ENCODE results near the gene STEAP3. TPM values are rescaled to one million over a fixed set of nuclear protein-coding genes. Genes with fewer than 3 reads are reported as not detected.

Gene STEAP3
- total RNA-seq, 4 donors from 2014 or later = 18.3 to 21.7 (median 20.6) TPM

DNA sequence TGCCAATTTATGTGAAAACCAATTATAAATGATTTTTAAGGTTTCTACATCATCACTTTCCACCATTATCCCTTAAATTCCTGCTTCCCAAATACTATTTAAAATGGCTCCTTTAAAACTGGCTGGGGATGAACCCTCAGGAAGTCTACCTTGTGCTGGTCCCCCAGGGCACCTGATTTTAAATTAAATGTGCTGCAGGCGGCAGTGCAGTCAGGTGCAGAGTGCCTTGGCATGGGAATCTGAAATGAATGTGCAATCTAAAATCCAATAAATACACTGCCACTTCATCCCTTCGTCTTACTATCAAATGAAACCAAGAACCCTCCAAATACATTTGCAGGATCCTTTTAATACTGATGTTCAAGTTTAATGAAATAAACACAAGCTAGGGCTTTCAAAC is 81.2 kb downstream of the STEAP3 start:
- DNase-seq (ENCODE audit: low spot score in 2 of 2) = no peak
- no peaks in the 10 kb centered on the region for H3K36me3 ChIP-seq
- WGBS = 59% methylated on average over 2 of the region's 2 CpGs
- peak overlapping the region; percentile 52 for H3K27ac ChIP-seq
- no peaks in the 10 kb centered on the region for H3K9me3 ChIP-seq
- H3K4me1 ChIP-seq = peaks cover 11% of the 10 kb centered on the region
- no peaks in the 10 kb centered on the region for H3K27me3 ChIP-seq
- TF ChIP-seq, protein P1, sequence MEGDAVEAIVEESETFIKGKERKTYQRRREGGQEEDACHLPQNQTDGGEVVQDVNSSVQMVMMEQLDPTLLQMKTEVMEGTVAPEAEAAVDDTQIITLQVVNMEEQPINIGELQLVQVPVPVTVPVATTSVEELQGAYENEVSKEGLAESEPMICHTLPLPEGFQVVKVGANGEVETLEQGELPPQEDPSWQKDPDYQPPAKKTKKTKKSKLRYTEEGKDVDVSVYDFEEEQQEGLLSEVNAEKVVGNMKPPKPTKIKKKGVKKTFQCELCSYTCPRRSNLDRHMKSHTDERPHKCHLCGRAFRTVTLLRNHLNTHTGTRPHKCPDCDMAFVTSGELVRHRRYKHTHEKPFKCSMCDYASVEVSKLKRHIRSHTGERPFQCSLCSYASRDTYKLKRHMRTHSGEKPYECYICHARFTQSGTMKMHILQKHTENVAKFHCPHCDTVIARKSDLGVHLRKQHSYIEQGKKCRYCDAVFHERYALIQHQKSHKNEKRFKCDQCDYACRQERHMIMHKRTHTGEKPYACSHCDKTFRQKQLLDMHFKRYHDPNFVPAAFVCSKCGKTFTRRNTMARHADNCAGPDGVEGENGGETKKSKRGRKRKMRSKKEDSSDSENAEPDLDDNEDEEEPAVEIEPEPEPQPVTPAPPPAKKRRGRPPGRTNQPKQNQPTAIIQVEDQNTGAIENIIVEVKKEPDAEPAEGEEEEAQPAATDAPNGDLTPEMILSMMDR (IDR thresholded peaks at IDR 0.05) = no peak
- TF ChIP-seq EP300 (IDR thresholded peaks at IDR 0.05) (no peak), POLR2A (IDR thresholded peaks at IDR 0.05) (no peak), POLR2AphosphoS5 (IDR thresholded peaks at IDR 0.05) (no peak)
- no peak overlapping the region for H3K4me3 ChIP-seq

DNA sequence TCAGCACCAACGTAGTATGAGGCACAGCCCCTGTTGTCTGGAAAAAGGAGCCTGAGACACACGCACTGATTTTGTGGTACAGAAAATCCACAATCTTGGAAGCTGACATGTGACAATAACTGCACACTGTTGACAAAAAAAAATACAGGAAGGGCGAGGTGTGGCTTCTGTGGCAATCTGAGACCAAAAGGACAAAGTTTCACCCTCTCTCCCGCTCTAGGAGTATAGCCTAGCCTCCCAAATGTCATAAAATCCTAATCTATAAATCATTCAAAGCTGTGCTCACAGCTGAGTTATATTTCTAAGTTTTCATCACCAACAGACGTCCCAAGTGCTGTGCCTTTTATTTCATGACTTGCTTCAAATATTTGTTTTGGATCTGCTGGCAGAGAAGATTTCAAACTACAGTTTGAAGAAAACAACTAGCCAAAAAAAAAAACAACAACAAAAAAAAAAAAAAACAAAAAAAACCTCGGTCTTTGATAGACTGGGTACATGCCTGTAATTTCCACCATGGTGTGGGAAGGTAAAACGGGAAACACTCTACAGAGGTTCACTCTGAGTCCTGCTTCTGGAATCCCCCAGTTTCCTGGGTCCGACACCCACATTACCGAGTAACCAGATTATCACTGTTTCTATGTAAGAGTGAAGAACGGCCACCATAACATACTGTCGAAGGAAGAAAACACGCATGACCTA is 82.0 kb downstream of the STEAP3 start:
- Histone ChIP-seq H3K4me1 (peaks cover 11% of the 10 kb centered on the region), H3K9me3 (no peaks in the 10 kb centered on the region), H3K27ac (peak overlapping the region; percentile 52), H3K36me3 (no peaks in the 10 kb centered on the region), H3K4me3 (peak overlapping the region; percentile 28), H3K27me3 (no peaks in the 10 kb centered on the region)
- TF ChIP-seq POLR2AphosphoS5 (IDR thresholded peaks at IDR 0.05) (no peak), EP300 (IDR thresholded peaks at IDR 0.05) (no peak), POLR2A (IDR thresholded peaks at IDR 0.05) (no peak)
- TF ChIP-seq, protein P1 (IDR thresholded peaks at IDR 0.05) = no peak
- DNase-seq (ENCODE audit: low spot score in 2 of 2) = no peak
- WGBS = 34% methylated on average over 12 of the region's 12 CpGs

DNA sequence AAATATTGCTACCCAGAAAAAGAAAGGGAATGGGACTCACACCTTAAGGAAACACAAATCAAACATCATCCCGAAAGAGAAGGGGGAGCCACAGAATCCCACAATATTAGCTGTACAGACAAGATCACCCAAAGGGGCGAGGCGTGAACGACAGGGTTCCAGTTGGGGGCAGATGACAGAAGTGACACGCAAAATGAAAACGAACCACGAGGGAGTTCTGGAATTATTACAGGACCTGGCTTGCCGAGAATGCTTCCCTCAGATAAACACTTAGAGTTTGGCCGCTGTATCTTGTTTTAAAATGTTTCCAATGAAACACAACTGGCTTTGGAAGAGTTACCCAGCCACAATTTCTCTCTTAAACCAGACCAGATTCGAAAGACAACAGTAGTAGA is 82.6 kb downstream of the STEAP3 start:
- H3K27ac ChIP-seq = peak overlapping the region; percentile 52
- H3K27me3 ChIP-seq = no peaks in the 10 kb centered on the region
- peaks cover 11% of the 10 kb centered on the region for H3K4me1 ChIP-seq

DNA sequence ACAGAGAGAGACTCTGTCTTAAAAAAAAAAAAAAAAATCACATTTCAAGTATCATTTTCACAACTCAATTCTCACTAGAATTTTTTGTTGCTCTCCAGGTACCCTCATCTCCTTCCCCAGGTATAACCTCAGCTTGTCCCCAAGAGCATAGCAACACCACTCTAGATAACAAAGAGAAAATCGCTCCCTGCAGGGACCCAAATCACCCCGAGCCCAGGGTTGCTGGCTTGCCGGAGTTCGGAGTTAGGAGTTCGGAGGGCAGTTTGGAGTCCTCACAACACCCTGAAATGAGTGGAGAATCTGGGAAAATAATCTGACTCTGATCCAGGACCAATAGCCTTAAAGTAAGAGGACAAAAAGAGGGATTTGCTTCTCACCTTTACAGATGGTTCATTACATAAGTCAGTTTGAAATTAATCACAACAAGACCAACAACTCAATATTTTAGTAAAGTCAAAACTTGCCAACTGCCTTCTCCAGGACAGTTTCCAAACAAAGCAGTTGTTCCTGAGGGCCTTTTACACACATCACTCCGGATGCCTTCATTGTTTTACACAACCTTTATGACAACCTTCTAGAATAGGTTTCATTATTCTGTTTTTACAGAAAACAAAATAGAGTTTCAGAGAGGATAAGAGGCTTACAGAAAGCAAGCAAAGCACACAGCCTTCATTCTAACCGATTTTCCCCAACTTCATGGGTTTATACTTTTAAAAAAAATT is 83.9 kb downstream of the STEAP3 start:
- WGBS = 84% methylated on average over 7 of the region's 7 CpGs
- Histone ChIP-seq H3K4me3 (no peak overlapping the region), H3K27me3 (no peaks in the 10 kb centered on the region), H3K9me3 (no peaks in the 10 kb centered on the region), H3K4me1 (peaks cover 11% of the 10 kb centered on the region), H3K27ac (no peak overlapping the region), H3K36me3 (peaks cover 3% of the 10 kb centered on the region)
- no peak for DNase-seq (ENCODE audit: low spot score in 2 of 2)
- TF ChIP-seq POLR2AphosphoS5 (IDR thresholded peaks at IDR 0.05) (no peak), POLR2A (IDR thresholded peaks at IDR 0.05) (no peak), EP300 (IDR thresholded peaks at IDR 0.05) (no peak)
- TF ChIP-seq, protein P1 (IDR thresholded peaks at IDR 0.05) = no peak

More for the DNA sequence above, 82.6 kb downstream of the STEAP3 start:
- Histone ChIP-seq H3K36me3 (no peaks in the 10 kb centered on the region), H3K9me3 (no peaks in the 10 kb centered on the region), H3K4me3 (peak overlapping the region; percentile 28)
- no peak for DNase-seq (ENCODE audit: low spot score in 2 of 2)
- TF ChIP-seq, protein P1 (IDR thresholded peaks at IDR 0.05) = no peak
- no peak for TF ChIP-seq POLR2AphosphoS5 (IDR thresholded peaks at IDR 0.05)
- TF ChIP-seq POLR2A (IDR thresholded peaks at IDR 0.05) = no peak
- no peak for TF ChIP-seq EP300 (IDR thresholded peaks at IDR 0.05)
- WGBS = 37% methylated on average over 10 of the region's 10 CpGs

DNA sequence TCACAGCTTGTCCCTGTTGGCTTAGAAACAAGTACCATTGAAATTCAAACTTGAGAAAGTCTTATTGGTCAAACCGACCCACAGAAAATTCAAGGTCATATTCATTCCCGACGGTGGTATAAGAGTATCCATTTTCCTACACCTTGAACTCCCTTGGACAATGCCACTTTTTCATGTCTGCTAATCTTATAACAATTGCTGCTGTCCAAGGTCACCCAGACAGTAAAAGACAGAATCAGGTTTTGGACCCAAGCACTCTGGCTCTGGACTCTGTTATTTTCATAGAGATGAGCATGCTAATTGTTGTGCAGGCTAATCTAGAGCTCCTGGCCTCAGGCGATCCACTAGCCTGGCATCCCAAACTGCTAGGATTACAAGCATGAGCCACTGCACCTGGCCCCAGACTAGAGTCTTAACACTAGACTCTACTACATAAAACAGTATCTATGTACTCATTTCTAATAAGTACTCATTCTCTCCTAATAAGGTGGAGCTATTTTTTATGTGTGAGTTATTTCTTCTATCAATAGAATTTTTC is 85.2 kb downstream of the STEAP3 start:
- peaks cover 11% of the 10 kb centered on the region for H3K4me1 ChIP-seq
- no peaks in the 10 kb centered on the region for H3K27me3 ChIP-seq
- H3K4me3 ChIP-seq = no peak overlapping the region
- H3K36me3 ChIP-seq = peaks cover 3% of the 10 kb centered on the region
- WGBS = 84% methylated on average over 4 of the region's 4 CpGs
- H3K9me3 ChIP-seq = no peaks in the 10 kb centered on the region
- H3K27ac ChIP-seq = no peak overlapping the region
- no peak for DNase-seq (ENCODE audit: low spot score in 2 of 2)
- TF ChIP-seq, protein P1 (IDR thresholded peaks at IDR 0.05) = no peak
- no peak for TF ChIP-seq POLR2A (IDR thresholded peaks at IDR 0.05)
- TF ChIP-seq POLR2AphosphoS5 (IDR thresholded peaks at IDR 0.05) = no peak
- no peak for TF ChIP-seq EP300 (IDR thresholded peaks at IDR 0.05)

Measured in suprapubic skin (tissue), 4 donors.